GM19324 (cell line): ENCODE measurements around the gene TRABD.
A peak's percentile ranks its signal among the peaks of the same experiment; 100 is the strongest.
"Not testable (repeated sequence)": the region's sequence is repeated elsewhere in the genome, so short reads cannot be mapped to it uniquely, and the experiment has no call there.

Source experiments
- ATAC-seq: cut with Tn5 transposase; IDR thresholded peaks from one replicate; pipeline ENCODE4 v1.9.1; 2021; ENCODE audit warnings: mild to moderate bottlenecking, moderate library complexity; ENCODE audit not compliant: unreplicated experiment, low FRiP score

TRABD gene

GRCh38 chr22:50200461-50201190 lies 14.9 kb downstream of the TRABD start, which contains the start of gene SELENOO:
Gene SELENOO (plus strand): TSS chr22:50201011. CDS start chr22:50201037, 26 bp downstream.
- ATAC-seq = peak; percentile 74

- peak; percentile 32 for ATAC-seq
Measured at GRCh38 chr22:50201191-50202129, 15.7 kb downstream of the TRABD start.

- no peak for ATAC-seq
Measured at GRCh38 chr22:50202130-50202666, 16.5 kb downstream of the TRABD start.

- ATAC-seq = no peak
Measured at GRCh38 chr22:50203288-50203687, 17.6 kb downstream of the TRABD start.

GRCh38 chr22:50204571-50204970 lies 18.9 kb downstream of the TRABD start:
- ATAC-seq = no peak

- ATAC-seq = not testable (repeated sequence)
Measured at GRCh38 chr22:50204998-50205397, 19.3 kb downstream of the TRABD start.

- no peak for ATAC-seq
Measured at GRCh38 chr22:50205781-50206569, 20.3 kb downstream of the TRABD start.

GRCh38 chr22:50206599-50206998 lies 20.9 kb downstream of the TRABD start:
- ATAC-seq = no peak

- no peak for ATAC-seq
Measured at GRCh38 chr22:50207383-50208140, 21.8 kb downstream of the TRABD start.

- ATAC-seq = no peak
Measured at GRCh38 chr22:50208430-50208938, 22.8 kb downstream of the TRABD start.

- ATAC-seq = no peak
Measured at GRCh38 chr22:50208939-50209892, 23.5 kb downstream of the TRABD start.

- ATAC-seq = no peak
Measured at GRCh38 chr22:50209893-50210292, 24.2 kb downstream of the TRABD start.

- no peak for ATAC-seq
Measured at GRCh38 chr22:50210378-50211139, 24.8 kb downstream of the TRABD start.

GRCh38 chr22:50211147-50211546 lies 25.4 kb downstream of the TRABD start:
- ATAC-seq = no peak

GRCh38 chr22:50213263-50213662 lies 27.6 kb downstream of the TRABD start:
- no peak for ATAC-seq

- ATAC-seq = no peak
Measured at GRCh38 chr22:50215297-50216054, 29.8 kb downstream of the TRABD start.
